H9 (cell line): Measurements from ENCODE around the gene HOOK2. TPM values are rescaled to one million over a fixed set of nuclear protein-coding genes. Genes with fewer than 3 reads are reported as not detected.

Experiments
- DNase-seq: peaks from one replicate; pipeline ENCODE4 v3.0.0-alpha.2; 2017
- H2AFZ ChIP-seq: one replicate; pipeline ENCODE4 v1.6.1; 2013; ENCODE audit warnings: mild to moderate bottlenecking, low read length, control low read depth, moderate library complexity
- H2AK5ac ChIP-seq: 2 replicates; pipeline ENCODE4 v1.6.1; 2013; ENCODE audit warnings: low read length, control low read depth, mixed read lengths; ENCODE audit not compliant: insufficient read length
- H2BK120ac ChIP-seq: one replicate; pipeline ENCODE4 v1.6.1; 2013; ENCODE audit warnings: low read depth, mild to moderate bottlenecking, low read length, control low read depth, inconsistent platforms; ENCODE audit not compliant: poor library complexity, severe bottlenecking
- H2BK12ac ChIP-seq: 2 replicates; pipeline ENCODE4 v1.6.1; 2013; ENCODE audit warnings: low read length, control low read depth, mixed read lengths, low read depth; ENCODE audit not compliant: insufficient read length
- H2BK15ac ChIP-seq: 2 replicates; pipeline ENCODE4 v1.6.1; 2013; ENCODE audit warnings: low read depth, low read length, control low read depth
- H2BK20ac ChIP-seq: one replicate; pipeline ENCODE4 v1.6.1; 2013; ENCODE audit warnings: low read depth, mild to moderate bottlenecking, low read length, control low read depth, inconsistent platforms; ENCODE audit not compliant: poor library complexity, severe bottlenecking
- H2BK5ac ChIP-seq: 2 replicates; pipeline ENCODE4 v1.6.1; 2013; ENCODE audit warnings: low read length, control low read depth, mixed read lengths; ENCODE audit not compliant: insufficient read length
- H3K14ac ChIP-seq: 2 replicates; pipeline ENCODE4 v1.6.1; 2013; ENCODE audit warnings: low read length, control low read depth; ENCODE audit not compliant: insufficient read depth
- H3K18ac ChIP-seq: 2 replicates; pipeline ENCODE4 v1.6.1; 2013; ENCODE audit warnings: low read depth, mild to moderate bottlenecking, mixed read lengths, low read length, control low read depth; ENCODE audit not compliant: insufficient read length
- H3K23ac ChIP-seq: 2 replicates; pipeline ENCODE4 v1.6.1; 2013; ENCODE audit warnings: low read length, control low read depth, mixed read lengths, low read depth; ENCODE audit not compliant: insufficient read length
- H3K23me2 ChIP-seq: 2 replicates; pipeline ENCODE4 v1.6.1; 2013; ENCODE audit warnings: low read depth, mild to moderate bottlenecking, mixed read lengths, low read length, control low read depth; ENCODE audit not compliant: insufficient read length, poor library complexity, severe bottlenecking
- H3K27ac ChIP-seq: 2 replicates; pipeline ENCODE4 v1.5.1; 2013; ENCODE audit warnings: low read length, control low read depth, mixed read lengths, low read depth; ENCODE audit not compliant: insufficient read length
- H3K27me3 ChIP-seq: 2 replicates; pipeline ENCODE4 v1.6.1; 2013; ENCODE audit warnings: low read length, control low read depth, inconsistent platforms; ENCODE audit not compliant: insufficient read depth
- H3K4ac ChIP-seq: 2 replicates; pipeline ENCODE4 v1.6.1; 2013; ENCODE audit warnings: low read depth, mild to moderate bottlenecking, control low read depth, inconsistent platforms, low read length, moderate library complexity
- H3K4me1 ChIP-seq: 2 replicates; pipeline ENCODE4 v1.6.1; 2013; ENCODE audit warnings: low read length, control low read depth, inconsistent platforms; ENCODE audit not compliant: insufficient read depth
- H3K4me2 ChIP-seq: 2 replicates; pipeline ENCODE4 v1.6.1; 2013; ENCODE audit warnings: low read length, control low read depth, mixed read lengths; ENCODE audit not compliant: insufficient read length, insufficient read depth
- H3K56ac ChIP-seq: 2 replicates; pipeline ENCODE4 v1.6.1; 2013; ENCODE audit warnings: low read depth, mild to moderate bottlenecking, mixed read lengths, low read length, control low read depth; ENCODE audit not compliant: insufficient read length
- H3K79me1 ChIP-seq: 2 replicates; pipeline ENCODE4 v1.6.1; 2013; ENCODE audit warnings: low read depth, mild to moderate bottlenecking, moderate library complexity, low read length, control low read depth, inconsistent platforms; ENCODE audit not compliant: insufficient read depth, poor library complexity, severe bottlenecking
- H3K79me2 ChIP-seq: 2 replicates; pipeline ENCODE4 v1.6.1; 2013; ENCODE audit warnings: low read length, control low read depth, inconsistent platforms; ENCODE audit not compliant: insufficient read depth
- H3K9ac ChIP-seq: 2 replicates; pipeline ENCODE4 v1.6.1; 2013; ENCODE audit warnings: low read length, control low read depth, mixed read lengths; ENCODE audit not compliant: insufficient read length; ENCODE audit errors: extremely low read depth
- H3K9me3 ChIP-seq: one replicate; pipeline ENCODE4 v1.6.1; 2013; ENCODE audit warnings: low read depth, low read length, inconsistent platforms; ENCODE audit not compliant: control insufficient read depth
- H3T11ph ChIP-seq: one replicate; pipeline ENCODE4 v1.6.1; 2013; ENCODE audit warnings: mild to moderate bottlenecking, low read length, control low read depth, inconsistent platforms
- H4K20me1 ChIP-seq: one replicate; pipeline ENCODE4 v1.6.1; 2013; ENCODE audit not compliant: control insufficient read depth, insufficient read length, insufficient read depth
- H4K5ac ChIP-seq: 2 replicates; pipeline ENCODE4 v1.6.1; 2013; ENCODE audit warnings: low read depth, mild to moderate bottlenecking, mixed read lengths, low read length, control low read depth; ENCODE audit not compliant: insufficient read length
- H4K8ac ChIP-seq: replicated peaks from 2 replicates; pipeline ENCODE4 v1.6.1; 2013; ENCODE audit warnings: low read length, control low read depth, mixed read lengths, low read depth; ENCODE audit not compliant: insufficient read length
- H4K91ac ChIP-seq: 2 replicates; pipeline ENCODE4 v1.6.1; 2013; ENCODE audit warnings: low read depth, mild to moderate bottlenecking, moderate library complexity, mixed read lengths, low read length, control low read depth; ENCODE audit not compliant: insufficient read length
- H3K27ac Mint-ChIP-seq, 3 experiments: 2 replicates in 2 of 3; 3 replicates in 1 of 3; pipeline ENCODE4 v1.8.0; 2020 to 2021; ENCODE audit warnings: mixed read lengths in 3 of 3, mild to moderate bottlenecking in 1 of 3, moderate library complexity in 1 of 3
- H3K27me3 Mint-ChIP-seq: 2 replicates; pipeline ENCODE4 v1.8.0; 2021; ENCODE audit warnings: low read depth, mild to moderate bottlenecking, moderate library complexity, mixed read lengths
- H3K36me3 Mint-ChIP-seq, 3 experiments: 2 replicates in 2 of 3; 3 replicates in 1 of 3; pipeline ENCODE4 v1.8.0; 2020 to 2021; ENCODE audit warnings: low read depth in 3 of 3, mixed read lengths in 3 of 3; ENCODE audit not compliant: insufficient read depth in 1 of 3
- H3K4me1 Mint-ChIP-seq, 2 experiments: 2 replicates each; pipeline ENCODE4 v1.8.0; 2020; ENCODE audit warnings: mixed read lengths in 2 of 2
- H3K4me3 Mint-ChIP-seq, 2 experiments: 2 replicates in 1 of 2; 3 replicates in 1 of 2; pipeline ENCODE4 v1.8.0; 2020 to 2021; ENCODE audit warnings: mild to moderate bottlenecking in 2 of 2, mixed read lengths in 2 of 2, moderate library complexity in 1 of 2
- H3K9me3 Mint-ChIP-seq, 2 experiments: 2 replicates in 1 of 2; 3 replicates in 1 of 2; pipeline ENCODE4 v1.8.0; 2020; ENCODE audit warnings: mild to moderate bottlenecking in 2 of 2, mixed read lengths in 2 of 2, moderate library complexity in 1 of 2
- CTCF ChIP-seq: fragments of 200-600 bp; sonication (generic); conservative IDR thresholded peaks from 3 replicates; pipeline ENCODE4 v1.8.0; 2021; ENCODE audit warnings: antibody characterized with exemption, mild to moderate bottlenecking
- WGBS: extraction: QIAGEN DNeasy Blood & Tissue Kit; methylation state at CpG from one replicate; pipeline ENCODE4 v1.1.7; 2013; ENCODE audit warnings: missing lambda C conversion rate, low lambda C conversion rate, mixed read lengths; ENCODE audit not compliant: insufficient read length; ENCODE audit errors: extremely low coverage; 5-methylcytosine and 5-hydroxymethylcytosine counted together
- total RNA-seq: library from RNA; stranded (reverse); gene quantifications from 2 replicates; pipeline ENCODE4 v1.2.1, GENCODE V29; 2021

HOOK2 gene
- total RNA-seq, 1 experiment from 2014 or later, result 64.7 TPM

GRCh38 chr19:12791345-12792050 is 16.1 kb upstream of the HOOK2 start, which contains the start of gene JUNB:
Gene JUNB (plus strand): TSS chr19:12791486. CDS start chr19:12791772, 286 bp downstream.
- H4K20me1 ChIP-seq, result no peaks in the 10 kb centered on the region
- no peaks in the 10 kb centered on the region for H3K9me3 ChIP-seq
- no peak within 1 kb of the TSS for H2AFZ ChIP-seq
- no peak for TF ChIP-seq CTCF
- no peaks in the 10 kb centered on the region for H3K79me1 ChIP-seq
- peak within 1 kb of the TSS; percentile 6 for H3K9ac ChIP-seq
- no peak within 1 kb of the TSS for H2BK12ac ChIP-seq
- peak within 1 kb of the TSS; percentile 92; the same call in 1 of the 2 replicates for H3K14ac ChIP-seq
- no peak within 1 kb of the TSS for H4K91ac ChIP-seq
- H3K79me2 ChIP-seq, result no peaks in the 10 kb centered on the region
- H3K27me3 ChIP-seq, result no peaks in the 10 kb centered on the region; the same call in 1 of the 2 replicates
- peaks cover 37% of the 10 kb centered on the region for H3K23me2 ChIP-seq
- H3K18ac ChIP-seq, result peak within 1 kb of the TSS; percentile 82
- no peak within 1 kb of the TSS for H2BK5ac ChIP-seq
- peak within 1 kb of the TSS; percentile 48 for H3K4me2 ChIP-seq
- H3K27me3 Mint-ChIP-seq, result peaks cover 8% of the 10 kb centered on the region
- H3K36me3 Mint-ChIP-seq, result peaks cover 0 to under 1% (median 0%) of the 10 kb centered on the region in 3 experiments; a peak in 2 of 7 replicates
- peak; percentile 89 for DNase-seq
- no peak within 1 kb of the TSS for H3K27ac ChIP-seq
- no peak within 1 kb of the TSS for H2BK20ac ChIP-seq
- no peak within 1 kb of the TSS for H3K4ac ChIP-seq
- no peaks in the 10 kb centered on the region for H3K9me3 Mint-ChIP-seq
- peak within 1 kb of the TSS in 2 of 3 experiments; percentile 73 to 90; a peak in 4 of 7 replicates for H3K27ac Mint-ChIP-seq
- peaks cover 2% of the 10 kb centered on the region; the same call in 1 of the 2 replicates for H3K4me1 ChIP-seq
- H2BK15ac ChIP-seq, result no peak within 1 kb of the TSS; the same call in 1 of the 2 replicates
- no peak within 1 kb of the TSS for H2BK120ac ChIP-seq
- H2AK5ac ChIP-seq, result no peak within 1 kb of the TSS
- H3K4me1 Mint-ChIP-seq, result peaks cover 40 to 41% of the 10 kb centered on the region in 2 experiments
- H3K23ac ChIP-seq, result no peak within 1 kb of the TSS
- peak within 1 kb of the TSS; percentile 85 to 87 for H3K4me3 Mint-ChIP-seq
- no peak within 1 kb of the TSS for H3T11ph ChIP-seq
- H3K56ac ChIP-seq, result no peak within 1 kb of the TSS
- H4K8ac ChIP-seq, result no peak within 1 kb of the TSS
- no CpG with 5 or more reads among the region's 73 CpGs for WGBS
- no peak within 1 kb of the TSS for H4K5ac ChIP-seq
